Brain microvascular endothelial cell (primary cell): ENCODE results near the gene FAM234B.
A peak's percentile ranks its signal among the peaks of the same experiment; 100 is the strongest.
"Not testable (repeated sequence)": the region's sequence is repeated elsewhere in the genome, so short reads cannot be mapped to it uniquely, and the experiment has no call there.

Source experiments
- DNase-seq: peaks from one replicate; pipeline ENCODE4 v3.0.0-alpha.2; 2020
- H3K27ac ChIP-seq: fragments of 250-450 bp; sonication (Bioruptor Pico); 2 replicates; pipeline ENCODE4 v1.5.1; 2020; ENCODE audit warnings: mild to moderate bottlenecking, moderate library complexity
- H3K27me3 ChIP-seq: fragments of 250-450 bp; sonication (Bioruptor Pico); replicated peaks from 2 replicates; pipeline ENCODE4 v1.5.1; 2020; ENCODE audit warnings: mild to moderate bottlenecking
- H3K36me3 ChIP-seq: fragments of 250-450 bp; sonication (Bioruptor Pico); replicated peaks from 2 replicates; pipeline ENCODE4 v1.5.1; 2020; ENCODE audit warnings: mild to moderate bottlenecking
- H3K4me3 ChIP-seq: 2 replicates; pipeline ENCODE4 v1.5.1; 2011; ENCODE audit warnings: low read depth, mild to moderate bottlenecking, control low read depth, low read length, moderate library complexity
- in situ Hi-C: cut with HindIII; loops from 2 replicates; pipeline ENCODE4 v1.10.0; 2017; ENCODE audit warnings: low sequenced_read_pairs, low pct_ligation_motif_present
- TF ChIP-seq, protein P1 (sequence below): IDR thresholded peaks from 2 replicates; pipeline ENCODE4 v1.5.1; 2011; ENCODE audit warnings: low read depth, mild to moderate bottlenecking, moderate library complexity, low read length, control low read depth, inconsistent platforms; ENCODE audit errors: missing control alignments

FAM234B gene

DNA sequence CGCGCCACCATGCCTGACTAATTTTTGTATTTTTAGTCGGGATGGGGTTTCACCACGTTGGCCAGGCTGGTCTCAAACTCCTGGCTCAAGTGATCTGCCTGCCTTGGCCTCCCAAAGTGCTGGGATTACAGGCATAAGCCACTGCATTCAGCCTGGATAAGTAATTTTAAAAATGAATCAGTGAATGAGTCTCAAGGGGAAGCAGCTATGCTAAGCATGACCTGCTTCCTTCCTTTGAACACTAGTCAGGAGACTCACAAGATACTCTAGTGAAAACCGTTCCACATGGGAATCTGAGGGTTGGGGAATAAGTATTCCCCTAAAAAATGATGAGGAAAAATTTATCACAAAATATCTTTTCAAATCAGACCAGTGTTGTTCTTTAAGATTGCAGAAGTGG lies 10.7 kb upstream of the FAM234B start:
- TF ChIP-seq, protein P1, sequence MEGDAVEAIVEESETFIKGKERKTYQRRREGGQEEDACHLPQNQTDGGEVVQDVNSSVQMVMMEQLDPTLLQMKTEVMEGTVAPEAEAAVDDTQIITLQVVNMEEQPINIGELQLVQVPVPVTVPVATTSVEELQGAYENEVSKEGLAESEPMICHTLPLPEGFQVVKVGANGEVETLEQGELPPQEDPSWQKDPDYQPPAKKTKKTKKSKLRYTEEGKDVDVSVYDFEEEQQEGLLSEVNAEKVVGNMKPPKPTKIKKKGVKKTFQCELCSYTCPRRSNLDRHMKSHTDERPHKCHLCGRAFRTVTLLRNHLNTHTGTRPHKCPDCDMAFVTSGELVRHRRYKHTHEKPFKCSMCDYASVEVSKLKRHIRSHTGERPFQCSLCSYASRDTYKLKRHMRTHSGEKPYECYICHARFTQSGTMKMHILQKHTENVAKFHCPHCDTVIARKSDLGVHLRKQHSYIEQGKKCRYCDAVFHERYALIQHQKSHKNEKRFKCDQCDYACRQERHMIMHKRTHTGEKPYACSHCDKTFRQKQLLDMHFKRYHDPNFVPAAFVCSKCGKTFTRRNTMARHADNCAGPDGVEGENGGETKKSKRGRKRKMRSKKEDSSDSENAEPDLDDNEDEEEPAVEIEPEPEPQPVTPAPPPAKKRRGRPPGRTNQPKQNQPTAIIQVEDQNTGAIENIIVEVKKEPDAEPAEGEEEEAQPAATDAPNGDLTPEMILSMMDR = no peak
- no peak for DNase-seq
- in situ Hi-C loops = no loop called here
- Histone ChIP-seq H3K27me3 (no peaks in the 10 kb centered on the region), H3K27ac (no peak overlapping the region), H3K36me3 (no peaks in the 10 kb centered on the region), H3K4me3 (no peak overlapping the region)

DNA sequence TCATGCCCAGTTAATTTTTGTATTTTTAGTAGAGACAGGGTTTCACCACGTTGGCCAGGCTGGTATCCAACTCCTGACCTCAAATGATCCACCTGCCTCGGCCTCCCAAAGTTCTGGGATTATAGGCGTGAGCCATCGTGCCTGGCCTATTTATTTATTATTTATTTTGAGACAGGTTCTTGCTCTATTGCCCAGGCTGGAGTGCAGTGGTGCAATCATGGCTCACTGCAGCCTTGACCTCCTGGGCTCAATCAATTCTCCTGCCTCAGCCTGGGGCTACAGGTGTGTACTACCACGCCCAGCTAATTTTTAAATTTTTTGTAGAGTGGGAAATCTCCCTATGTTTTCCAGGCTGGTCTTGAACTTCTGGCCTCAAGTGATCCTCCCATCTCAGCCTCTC lies 8.8 kb upstream of the FAM234B start:
- H3K36me3 ChIP-seq, H3K4me3 ChIP-seq, H3K27ac ChIP-seq, DNase-seq, H3K27me3 ChIP-seq, in situ Hi-C loops: not testable (repeated sequence)

DNA sequence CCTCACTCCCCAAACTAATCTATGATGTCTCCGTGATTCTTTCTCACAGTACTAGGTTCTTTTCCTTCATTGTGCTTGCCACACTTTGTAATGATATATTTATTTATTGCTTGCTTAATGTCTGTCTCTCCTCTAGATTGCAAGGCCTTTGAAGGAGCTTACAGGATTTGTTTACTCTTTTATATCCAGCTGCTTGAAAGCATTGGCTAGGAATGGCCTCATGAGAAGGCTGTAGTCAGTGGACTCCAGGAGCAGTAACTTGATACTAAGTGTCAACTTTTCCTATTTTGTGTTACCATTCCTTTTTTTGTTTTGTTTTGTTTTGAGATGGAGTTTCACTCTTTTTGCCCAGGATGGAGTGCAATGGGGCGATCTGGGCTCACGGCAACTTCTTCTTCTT lies 7.3 kb upstream of the FAM234B start:
- in situ Hi-C loops = no loop called here
- Histone ChIP-seq H3K27me3 (no peaks in the 10 kb centered on the region), H3K4me3 (no peak overlapping the region), H3K27ac (no peak overlapping the region), H3K36me3 (no peaks in the 10 kb centered on the region)
- no peak for DNase-seq
- TF ChIP-seq, protein P1 = no peak

DNA sequence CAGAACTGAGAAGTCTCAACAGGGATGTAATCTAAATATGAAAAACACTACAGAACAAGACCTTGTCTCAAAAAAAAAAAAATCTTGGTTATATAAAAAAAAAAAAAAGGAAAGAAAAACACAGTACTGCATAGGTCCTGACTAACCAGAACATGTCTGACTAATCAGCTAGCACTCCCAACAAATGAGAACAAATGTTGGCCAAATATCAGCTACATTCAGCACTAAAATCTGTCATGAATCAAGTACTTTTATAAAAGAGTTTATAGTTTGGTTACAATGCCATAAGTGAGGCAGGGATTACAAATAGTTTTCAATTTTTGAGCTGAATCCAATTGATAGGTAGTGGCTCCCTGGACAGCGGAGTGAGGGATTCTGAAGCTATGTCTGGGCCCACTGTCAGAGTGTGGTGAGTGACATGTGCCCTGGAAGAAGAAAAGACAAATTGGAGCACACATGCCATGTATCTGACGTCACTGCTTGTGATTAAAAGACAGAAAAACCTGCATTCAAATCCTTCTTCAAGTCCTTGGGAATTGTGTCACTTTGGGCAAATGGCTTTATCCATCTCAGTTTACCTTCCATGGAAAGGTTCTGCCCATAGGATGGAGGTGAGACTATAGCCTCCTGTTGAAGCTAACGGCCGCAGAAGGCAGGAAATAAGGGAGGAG lies 5.6 kb upstream of the FAM234B start:
- Histone ChIP-seq H3K27me3 (no peaks in the 10 kb centered on the region), H3K4me3 (no peak overlapping the region), H3K27ac (no peak overlapping the region), H3K36me3 (no peaks in the 10 kb centered on the region)
- DNase-seq = peak; percentile 52
- TF ChIP-seq, protein P1 = no peak
- in situ Hi-C loops = no loop called here

DNA sequence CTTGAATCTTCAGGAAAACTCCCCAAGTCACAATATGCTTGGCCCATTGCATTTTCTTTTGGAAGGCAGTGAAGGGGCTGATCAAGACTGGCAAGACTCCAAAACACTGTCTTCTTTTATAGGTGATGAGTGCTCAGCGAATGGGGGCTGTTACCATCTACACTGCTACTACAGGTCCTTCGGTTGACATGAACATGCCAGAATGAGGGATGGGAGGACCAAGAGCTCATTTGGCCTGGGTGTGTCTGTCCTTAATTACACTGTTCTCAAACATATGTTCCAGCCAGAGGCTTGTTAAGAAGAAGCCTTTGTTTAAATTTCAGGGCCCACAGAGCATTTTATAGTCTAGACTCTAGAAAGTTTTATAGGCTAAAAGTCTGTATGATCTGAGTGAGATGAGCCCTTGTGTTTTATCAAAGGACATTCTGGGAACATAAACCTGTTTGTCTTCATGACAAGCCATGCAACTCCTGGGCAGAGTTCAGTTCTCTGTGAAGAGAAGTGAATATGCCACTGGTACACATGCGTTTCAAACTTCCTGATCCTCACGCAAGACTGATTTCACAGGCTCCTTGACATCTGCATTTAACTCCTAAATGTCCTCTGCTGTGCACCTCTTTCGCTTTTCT lies 4.7 kb upstream of the FAM234B start:
- Histone ChIP-seq H3K27ac (no peak overlapping the region), H3K27me3 (no peaks in the 10 kb centered on the region), H3K36me3 (no peaks in the 10 kb centered on the region), H3K4me3 (no peak overlapping the region)
- in situ Hi-C loops = no loop called here
- DNase-seq = no peak
- TF ChIP-seq, protein P1 = no peak

DNA sequence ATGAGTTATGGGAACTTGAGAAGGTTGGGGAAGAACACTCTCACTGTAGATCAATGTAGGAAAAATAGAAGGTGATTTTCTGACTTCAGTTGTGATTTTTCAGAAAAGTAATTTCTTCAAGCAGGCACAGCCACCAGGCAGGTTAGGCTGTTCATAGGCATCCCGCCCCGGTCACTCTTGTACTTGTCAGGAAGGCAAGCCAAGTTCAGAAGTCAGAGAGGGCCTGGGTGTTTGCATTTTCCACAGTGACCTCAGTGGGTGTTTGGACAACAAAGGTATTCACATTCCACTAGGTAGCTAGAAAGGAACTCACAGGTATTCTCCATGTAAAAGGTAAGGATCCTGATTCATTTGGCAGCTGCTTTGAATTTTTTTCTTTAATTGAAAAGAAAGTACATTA lies 3.0 kb upstream of the FAM234B start:
- DNase-seq = no peak
- TF ChIP-seq, protein P1 = no peak
- H3K4me3 ChIP-seq = no peak overlapping the region
- H3K27me3 ChIP-seq = no peaks in the 10 kb centered on the region
- H3K36me3 ChIP-seq = no peaks in the 10 kb centered on the region
- in situ Hi-C loops = no loop called here
- no peak overlapping the region for H3K27ac ChIP-seq
